ENCODE measurements around the gene LRRC75A.
"Not testable (repeated sequence)": the region's sequence is repeated elsewhere in the genome, so short reads cannot be mapped to it uniquely, and the experiment has no call there.

Gene LRRC75A, protein sequence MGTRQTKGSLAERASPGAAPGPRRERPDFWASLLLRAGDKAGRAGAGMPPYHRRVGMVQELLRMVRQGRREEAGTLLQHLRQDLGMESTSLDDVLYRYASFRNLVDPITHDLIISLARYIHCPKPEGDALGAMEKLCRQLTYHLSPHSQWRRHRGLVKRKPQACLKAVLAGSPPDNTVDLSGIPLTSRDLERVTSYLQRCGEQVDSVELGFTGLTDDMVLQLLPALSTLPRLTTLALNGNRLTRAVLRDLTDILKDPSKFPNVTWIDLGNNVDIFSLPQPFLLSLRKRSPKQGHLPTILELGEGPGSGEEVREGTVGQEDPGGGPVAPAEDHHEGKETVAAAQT

DNA sequence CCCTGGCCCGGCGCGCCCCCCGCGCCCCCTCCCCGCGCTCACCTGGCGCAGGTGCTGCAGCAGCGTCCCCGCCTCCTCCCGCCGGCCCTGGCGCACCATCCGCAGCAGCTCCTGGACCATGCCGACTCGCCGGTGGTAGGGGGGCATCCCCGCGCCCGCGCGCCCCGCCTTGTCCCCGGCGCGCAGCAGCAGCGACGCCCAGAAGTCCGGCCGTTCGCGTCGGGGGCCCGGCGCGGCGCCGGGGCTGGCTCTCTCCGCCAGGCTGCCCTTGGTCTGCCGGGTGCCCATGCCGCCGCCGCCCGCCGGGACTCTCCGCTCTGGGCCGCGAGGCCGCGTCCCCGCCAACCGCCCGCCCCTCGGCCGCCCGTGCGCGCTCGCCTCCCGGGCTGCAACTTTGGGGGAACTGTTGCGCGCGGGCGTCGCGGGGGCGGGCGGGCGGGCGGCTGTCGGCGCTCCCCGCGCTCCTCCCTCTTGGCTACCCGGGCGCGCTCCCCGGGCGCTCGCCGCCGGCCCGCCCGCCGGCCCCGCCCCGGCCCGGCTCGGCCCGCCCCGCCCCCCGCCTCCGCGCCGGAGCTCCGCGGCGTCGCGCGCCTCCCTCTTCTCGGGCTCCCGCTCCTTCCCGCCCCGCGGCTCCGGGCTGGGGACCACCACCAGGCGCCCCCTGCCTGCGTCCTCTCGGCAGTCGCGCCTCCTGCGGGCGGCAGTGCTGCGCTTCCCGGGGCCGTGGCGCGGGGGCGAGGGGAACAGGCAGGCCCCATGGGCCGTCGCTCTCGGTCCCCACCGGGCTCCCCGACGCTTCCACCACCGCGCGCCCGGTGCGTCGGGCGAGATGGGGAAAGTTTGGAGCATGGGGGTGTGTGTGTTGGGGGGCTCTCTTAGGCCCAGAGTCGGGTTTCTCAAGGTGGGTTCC lies at the start of gene LRRC75A:
Gene LRRC75A (minus strand): TSS at position 491 of the 910 bp plus-strand sequence. CDS start 203 bp downstream, at position 288.
- peak; percentile 73 for DNase-seq (ENCODE audit: low spot score)

DNA sequence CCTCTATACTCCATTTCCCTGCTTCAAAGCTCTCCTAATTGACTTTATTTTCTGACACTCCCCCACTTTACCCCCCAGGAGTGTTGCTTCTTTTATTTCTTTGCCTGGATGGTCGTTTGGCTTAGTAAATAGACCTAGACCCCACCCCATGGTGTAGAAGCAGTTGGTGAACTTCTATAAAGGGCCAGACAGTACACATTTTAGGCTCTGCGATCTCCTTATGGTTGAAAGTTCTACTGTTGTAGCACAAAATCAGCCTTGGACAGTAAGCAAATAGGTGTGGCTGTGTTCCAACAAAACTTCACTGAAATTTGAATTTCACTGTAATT lies 45.1 kb upstream of the LRRC75A start:
- DNase-seq (ENCODE audit: low spot score) = no peak

DNA sequence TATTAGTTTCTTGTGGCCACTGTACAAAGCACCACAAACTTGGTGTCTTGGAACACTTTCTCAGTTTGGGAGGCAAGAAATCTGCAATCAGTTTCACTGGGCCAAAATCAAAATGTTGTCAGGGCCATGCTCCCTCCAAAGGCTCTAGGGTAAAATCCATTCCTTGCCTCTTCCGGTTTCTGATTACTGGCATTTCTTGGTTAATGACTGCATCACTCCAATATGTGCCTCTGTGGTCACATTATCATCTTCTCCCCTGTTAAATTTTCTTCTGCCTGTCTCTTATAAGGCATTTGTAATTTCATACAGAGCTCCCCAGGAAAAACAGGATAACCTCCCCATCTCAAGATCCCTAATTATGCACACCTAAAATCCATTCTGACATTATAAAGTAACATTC lies 42.2 kb upstream of the LRRC75A start:
- no peak for DNase-seq (ENCODE audit: low spot score)

DNA sequence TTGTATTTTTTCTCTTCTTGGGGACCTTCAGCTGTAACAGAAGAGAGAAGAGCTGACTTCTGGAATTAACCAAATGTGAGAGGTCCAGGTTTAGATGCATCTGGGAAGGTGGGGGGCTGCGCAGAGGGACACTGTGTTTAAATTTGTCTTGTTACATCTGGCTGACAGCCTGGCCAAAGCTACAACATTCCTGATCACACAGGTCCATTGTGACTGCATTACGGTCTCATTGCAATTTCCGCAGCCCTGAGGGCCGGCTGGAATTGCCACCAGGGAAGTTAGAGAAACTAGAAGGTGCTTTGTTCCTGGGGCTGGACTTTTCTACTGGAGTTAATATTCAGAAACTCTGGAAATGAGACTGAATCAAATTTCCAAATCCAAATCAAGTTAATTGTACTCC lies 37.9 kb upstream of the LRRC75A start:
- DNase-seq (ENCODE audit: low spot score) = no peak

DNA sequence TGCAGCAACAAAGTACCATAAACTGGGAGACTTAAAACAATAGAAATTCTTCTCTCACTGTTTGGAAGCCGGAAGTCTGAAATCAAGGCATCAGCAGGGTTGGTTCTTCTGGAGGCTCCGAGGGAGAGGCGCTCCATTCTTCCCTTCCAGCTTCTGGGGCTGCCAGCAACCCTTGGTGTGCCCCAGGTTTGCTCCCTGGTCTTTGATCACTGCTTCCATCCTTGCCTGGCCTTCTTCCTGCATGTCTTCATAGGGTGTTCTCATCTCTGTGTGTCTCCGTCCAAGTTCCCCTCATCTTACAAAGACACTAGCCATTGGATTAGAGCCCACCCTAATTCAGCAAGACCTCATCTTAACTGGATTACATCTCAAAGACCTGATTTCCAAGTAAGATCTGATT lies 35.3 kb upstream of the LRRC75A start:
- no peak for DNase-seq (ENCODE audit: low spot score)

DNA sequence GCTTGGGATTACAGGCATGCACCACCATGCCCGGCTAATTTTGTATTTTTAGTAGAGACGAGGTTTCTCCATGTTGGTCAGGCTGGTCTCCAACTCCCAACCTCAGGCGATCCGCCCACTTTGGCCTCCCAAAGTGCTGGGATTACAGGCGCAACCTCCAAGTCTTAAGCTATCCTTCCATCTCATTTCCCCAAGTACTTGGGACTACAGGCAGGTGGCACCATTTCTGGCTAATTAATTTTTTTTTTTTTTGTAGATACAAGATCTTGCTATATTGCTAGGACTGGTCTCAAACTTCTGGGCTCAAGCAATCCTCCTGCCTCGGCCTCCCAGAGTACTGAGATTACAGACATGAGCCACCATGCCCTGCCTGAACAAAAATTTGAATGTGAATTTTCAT lies 33.6 kb upstream of the LRRC75A start:
- not testable (repeated sequence) for DNase-seq (ENCODE audit: low spot score)

DNA sequence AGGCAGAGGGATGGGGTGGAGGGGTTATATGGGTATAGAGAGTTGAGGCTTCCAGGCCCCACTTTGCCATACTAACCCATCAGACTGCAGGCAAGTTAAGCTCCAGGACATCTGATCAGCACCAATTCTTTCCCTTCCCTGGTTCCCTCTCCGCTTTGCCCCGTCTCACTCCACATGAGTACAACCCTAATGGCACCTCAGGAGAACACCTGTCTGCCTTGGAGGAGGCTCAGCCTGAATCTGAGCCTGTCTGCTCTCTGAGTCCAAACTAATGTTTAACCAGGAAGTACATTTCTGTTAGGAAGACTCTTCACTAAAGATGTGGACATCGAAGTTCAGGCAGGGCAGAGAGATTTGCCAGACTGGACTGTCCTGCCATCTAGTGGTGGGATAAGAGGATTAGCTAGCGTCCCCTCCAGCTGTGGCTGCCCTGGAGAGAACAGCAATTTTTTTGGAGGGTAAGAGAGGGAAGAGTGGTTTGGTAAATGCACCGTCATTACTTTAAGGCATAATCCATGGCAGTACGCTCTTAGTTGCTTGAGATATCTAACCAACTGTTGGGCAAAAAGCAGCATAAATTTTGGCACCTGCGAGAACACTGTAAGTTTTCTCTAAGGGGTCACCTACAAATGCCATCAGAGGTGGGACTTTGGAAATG lies 29.2 kb upstream of the LRRC75A start:
- DNase-seq (ENCODE audit: low spot score) = peak; percentile 80

DNA sequence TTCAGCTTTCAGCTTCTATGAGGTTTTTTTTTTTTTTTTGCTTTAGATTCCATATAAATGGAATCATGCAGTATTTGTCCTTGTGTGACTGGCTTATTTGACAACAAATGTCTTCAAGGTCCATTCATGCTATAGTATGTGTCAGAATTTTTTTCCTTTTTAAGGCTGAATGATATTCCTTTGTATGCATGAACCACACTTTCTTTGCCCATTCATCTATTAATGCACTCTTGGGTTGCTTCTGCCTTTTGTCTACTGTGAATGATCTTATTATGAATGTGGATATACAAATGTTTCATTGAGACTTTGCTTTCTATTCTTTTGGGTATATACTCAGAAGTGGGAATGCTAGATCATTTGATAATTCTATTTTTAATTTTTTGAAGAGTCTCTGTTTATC lies 27.0 kb upstream of the LRRC75A start:
- no peak for DNase-seq (ENCODE audit: low spot score)

DNA sequence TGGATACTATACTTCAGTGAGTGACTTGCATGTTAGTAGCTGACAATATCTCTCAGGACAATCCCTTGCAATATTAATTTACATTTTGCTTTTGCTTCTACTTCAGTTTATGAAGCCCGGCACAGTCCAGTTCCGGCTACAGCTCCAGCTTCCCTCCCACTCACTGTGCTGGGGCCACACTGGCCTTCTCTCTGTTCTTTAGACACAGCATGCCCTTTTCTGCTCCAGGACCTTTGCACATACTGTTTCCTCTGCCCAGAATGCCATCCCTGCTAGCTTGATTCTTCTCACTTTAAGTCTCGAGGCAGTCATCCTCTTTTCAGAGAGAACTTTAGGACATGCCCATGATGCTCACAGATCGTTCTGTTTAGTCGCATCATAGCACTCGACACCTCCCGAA lies 25.5 kb upstream of the LRRC75A start:
- DNase-seq (ENCODE audit: low spot score) = no peak

DNA sequence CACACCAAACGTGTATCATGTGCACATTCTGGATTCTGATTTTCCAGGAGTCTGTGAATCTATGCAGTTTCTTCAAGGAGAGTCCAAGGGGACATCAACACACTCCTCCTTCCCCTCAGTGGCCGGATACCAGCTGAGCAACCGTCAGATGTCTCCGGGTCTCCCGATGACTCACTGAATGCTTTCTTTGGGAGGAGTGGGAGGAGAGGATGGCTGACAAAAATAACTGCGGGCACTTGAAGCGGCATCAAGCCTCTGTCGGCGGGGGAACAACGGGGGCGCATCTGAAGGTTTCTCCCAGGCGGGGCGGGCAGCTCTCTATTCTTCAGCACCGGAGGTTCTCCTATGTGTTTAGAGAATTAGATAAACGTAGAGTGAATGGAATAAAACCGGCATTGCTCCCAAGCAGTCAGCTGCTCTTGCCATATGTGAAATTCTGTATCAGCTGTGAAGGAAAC lies 24.6 kb upstream of the LRRC75A start:
- no peak for DNase-seq (ENCODE audit: low spot score)

DNA sequence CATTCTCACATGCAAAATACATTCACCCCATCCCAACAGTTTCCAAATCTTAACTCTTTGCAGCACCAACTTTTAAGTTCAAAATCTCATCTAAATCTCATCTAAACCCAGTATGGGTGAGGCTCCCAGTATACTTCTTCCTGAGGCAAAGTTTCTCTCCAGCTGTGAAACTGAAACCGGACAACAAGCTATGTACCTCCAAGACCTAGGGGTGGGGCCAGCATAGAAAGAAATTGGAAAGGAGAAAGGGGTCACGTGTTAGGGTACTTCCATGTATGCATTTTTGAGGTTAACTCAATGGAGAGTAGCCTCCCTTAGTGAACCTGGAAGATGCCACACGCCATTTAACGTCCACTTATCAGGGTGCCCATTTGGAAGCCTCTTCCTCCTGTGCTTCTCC lies 23.9 kb upstream of the LRRC75A start:
- DNase-seq (ENCODE audit: low spot score) = no peak

DNA sequence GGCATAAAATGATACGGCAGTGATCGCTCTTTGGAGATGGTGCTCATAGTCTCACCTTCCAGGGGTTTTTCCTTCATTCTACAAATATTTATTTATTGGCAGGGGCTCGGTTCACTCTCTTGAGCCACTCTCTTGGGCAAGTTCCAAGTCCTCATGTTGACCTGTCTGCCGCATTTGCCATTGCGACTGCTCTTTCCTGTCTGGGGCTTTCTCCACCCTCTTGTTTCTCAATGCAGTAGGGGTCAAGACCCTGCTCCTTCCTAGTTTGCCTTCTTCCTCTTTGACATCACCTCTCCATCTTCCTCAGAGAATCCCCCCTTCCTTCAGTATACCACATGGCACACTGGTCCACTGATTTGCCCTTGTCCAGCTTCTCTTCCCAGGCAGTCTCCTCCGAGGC lies 21.9 kb upstream of the LRRC75A start:
- no peak for DNase-seq (ENCODE audit: low spot score)

DNA sequence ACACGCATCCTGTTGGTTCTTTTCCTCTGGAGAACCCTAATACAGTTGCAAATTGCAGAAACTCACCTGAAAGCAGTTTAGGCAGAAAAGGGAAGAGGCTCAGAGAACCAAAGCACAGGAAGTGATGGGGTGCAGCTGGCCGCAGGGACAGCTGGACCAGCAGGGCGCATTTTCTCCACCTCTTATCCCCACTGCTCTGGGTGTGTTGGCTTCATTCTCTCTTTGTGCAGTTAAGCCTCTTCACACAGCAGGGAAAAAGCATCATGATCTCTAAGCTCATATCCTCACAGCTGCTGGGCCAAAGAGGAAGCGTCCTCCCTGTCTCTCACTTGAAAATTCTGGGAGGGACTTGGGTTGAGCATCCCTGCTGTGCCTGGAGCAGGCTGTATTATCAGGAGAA lies 20.0 kb upstream of the LRRC75A start:
- no peak for DNase-seq (ENCODE audit: low spot score)

DNA sequence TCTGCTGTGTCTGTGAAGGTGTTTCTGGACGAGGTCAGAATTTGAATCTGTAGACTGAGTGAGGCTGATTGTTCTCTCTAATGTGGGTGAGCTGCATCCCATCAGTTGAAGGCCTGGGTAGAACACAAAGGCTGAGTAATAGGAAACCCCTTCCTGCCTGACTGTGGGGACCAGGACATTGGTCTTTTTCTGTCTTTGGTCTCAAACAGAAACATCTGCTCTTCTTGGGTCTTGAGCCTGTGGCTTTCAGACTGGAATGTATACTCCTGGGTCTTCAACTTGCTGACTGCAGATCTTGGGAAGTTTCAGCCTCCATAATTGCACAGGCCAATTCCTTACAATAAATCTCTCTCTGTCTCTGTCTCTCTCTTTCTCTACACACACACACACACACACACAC lies 19.6 kb upstream of the LRRC75A start:
- no peak for DNase-seq (ENCODE audit: low spot score)

DNA sequence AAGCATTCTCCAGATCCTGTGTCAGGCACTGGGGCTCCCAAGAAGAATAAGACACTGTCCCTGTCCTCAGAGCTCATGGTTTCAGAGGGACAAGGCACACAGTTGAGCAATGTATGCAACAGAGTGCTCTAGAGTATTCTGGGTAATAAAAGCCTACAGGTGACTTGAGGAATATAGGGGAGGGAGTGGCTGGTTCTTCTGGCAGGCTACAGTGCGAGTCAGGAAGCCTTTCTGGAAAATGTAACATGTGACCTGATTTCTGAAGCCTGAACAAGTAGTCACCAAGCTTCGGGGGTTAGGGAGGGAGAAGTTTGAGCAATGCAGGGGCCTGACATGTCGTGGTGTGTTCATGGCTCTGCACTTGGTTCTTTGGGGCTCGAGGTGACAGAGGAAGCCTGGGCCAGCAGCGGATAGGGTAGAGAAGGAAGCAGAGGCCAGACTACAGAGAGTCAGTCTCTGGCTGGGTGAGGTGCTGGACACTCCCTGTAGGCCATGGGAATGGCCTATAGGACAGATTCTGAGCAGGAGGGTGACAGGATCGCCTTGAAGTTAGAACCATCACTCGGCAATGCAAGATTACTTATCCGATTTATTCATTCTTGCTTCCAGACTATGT lies 16.0 kb upstream of the LRRC75A start:
- DNase-seq (ENCODE audit: low spot score) = no peak

DNA sequence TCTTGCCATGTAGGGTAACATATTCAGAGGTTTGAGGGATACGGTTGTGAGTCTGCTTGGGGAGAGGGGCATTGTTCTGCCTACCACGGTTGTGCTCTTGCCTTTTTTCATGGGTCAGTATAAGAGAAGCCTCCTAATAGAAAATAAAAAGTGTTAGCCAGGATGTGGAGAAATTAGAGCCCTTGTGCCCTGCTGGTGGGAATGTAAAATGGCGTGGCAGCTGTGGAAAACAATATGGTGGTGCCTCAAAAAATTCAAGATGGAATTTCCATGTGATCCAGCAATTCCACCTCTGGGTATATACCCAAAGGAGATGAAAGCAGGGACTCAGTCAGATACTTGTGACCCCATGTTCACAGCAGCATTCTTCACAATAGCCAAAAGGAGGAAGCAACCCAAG lies 14.2 kb upstream of the LRRC75A start:
- no peak for DNase-seq (ENCODE audit: low spot score)

DNA sequence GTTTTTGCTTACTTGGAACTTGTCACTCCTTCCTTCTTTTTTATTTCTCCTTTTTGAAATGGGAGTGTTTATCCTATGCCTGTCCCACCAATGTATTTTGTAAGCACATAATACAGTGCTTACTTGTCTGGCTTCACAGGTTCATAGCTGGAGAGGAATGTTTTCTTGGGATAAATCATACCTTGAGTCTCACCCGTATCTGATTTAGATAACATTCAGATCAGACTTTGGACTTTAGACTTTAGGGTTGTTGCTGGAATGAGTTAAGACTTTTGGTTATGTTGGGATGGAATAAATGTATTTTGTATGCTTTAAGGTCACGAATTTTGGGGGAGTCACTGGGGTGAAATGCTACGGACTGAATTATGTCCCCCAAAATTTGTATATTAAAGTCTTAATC lies 13.0 kb upstream of the LRRC75A start:
- no peak for DNase-seq (ENCODE audit: low spot score)

DNA sequence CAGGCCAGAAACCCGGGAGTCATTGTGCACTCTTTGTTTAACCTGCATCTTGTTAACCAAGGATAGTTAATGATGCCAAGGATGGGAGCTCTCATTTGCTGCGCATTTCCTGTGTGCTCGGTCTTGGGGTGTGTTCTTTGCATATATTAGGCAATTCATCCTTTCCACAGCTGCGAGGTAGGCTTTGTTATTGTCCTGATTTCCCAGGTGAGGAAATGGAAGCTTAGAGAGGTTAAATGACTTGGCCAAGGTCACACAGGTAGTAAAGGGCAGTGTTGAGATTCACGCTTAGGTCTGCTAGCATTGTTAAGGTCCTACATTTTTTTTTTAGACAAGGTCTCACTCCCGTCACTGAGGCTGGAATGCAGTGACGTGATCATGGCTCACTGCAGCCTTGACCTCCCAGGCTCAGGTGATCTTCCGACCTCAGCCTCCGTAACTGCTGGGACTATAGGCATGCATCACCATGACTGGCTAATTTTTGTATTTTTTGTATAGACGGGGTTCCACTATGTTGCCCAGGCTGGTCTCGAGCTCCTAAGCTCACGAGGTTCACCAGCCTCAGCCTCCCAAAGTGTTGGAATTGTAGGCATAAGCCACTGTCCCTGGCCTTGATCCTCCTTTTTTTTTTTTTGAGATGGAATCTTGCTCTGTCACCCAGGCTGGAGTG lies 5.0 kb upstream of the LRRC75A start:
- no peak for DNase-seq (ENCODE audit: low spot score)

DNA sequence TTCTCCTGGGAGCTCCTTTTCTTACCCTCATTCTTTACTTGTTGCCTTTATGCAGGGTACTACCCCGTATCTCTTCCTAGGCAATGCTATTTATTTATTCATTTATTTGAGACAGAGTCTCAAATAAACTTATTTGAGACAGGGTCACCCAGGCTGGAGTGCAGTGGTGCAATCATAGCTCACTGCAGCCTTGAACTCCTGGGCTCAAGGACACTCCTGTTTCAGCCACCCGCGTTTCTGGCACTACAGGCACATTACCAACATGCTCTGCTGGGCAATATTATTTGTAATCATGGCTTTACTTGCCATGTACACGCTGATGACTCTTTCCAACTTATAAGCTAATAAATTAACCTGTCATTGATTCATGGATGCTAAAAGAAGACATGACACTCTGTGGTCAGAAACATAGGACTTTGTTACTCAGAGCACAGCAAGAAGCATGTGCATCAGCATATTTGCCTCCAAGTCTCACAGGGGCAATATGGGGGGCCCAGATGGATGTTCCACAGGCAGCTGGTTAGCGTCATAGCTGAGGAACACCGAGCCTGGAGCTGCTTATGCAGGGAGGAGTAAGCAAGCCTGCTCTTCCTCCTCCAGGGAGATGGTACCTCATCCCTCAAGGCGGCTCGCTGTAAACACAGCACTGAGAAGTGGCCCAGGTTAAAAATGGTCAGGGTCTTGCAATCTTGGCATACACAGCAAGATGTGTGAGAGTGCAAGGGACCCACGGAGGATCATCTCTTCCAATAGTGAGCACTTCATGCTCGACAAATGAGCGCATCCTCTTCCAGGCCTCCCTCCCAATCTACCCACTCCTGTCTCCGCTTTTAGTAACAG lies 4.2 kb upstream of the LRRC75A start:
- DNase-seq (ENCODE audit: low spot score) = no peak

DNA sequence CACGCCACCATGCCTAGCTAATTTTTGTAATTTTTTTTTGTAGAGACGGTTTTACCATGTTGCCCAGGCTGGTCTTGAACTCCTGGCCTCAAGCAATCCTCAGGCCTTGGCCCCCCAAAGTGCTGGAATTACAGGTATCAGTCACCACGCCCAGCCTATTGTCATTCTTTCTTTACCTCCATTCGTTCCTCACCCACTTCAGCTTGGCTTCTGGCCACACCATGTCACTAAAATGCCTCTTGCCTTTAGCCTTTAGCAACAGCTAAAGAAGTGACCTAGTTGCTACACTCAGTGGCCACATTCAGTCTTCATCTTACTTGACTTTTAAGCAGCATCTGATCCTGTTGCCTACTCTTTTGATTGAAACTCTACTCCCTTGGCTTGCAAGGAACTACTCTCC lies 3.6 kb upstream of the LRRC75A start:
- no peak for DNase-seq (ENCODE audit: low spot score)

DNA sequence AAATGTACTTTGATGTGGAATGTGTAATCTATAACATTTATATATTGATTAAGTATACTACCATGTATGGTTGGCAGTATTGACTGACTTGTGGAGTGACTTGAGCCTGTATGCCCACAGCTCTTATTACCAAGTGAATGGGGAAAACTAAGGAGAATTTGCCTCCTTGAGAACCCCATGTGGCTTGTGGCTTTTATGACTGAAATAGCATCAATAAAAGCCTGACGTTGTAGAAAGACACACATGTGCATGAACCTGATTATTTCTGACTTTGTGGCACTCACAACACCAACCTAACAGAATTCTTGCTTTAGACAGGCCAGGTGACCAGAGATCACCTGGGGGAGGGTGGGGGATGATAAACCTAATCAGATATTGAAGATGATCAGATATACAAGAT lies 2.1 kb upstream of the LRRC75A start:
- no peak for DNase-seq (ENCODE audit: low spot score)

All from hematopoietic multipotent progenitor cell treated with erythropoietin and hydrocortisone succinate and interleukin-3 and kit ligand, for 15 days (in vitro differentiated cells).